Measurements from ENCODE around the gene FAR2. TPM values are rescaled to one million over a fixed set of nuclear protein-coding genes. Genes with fewer than 3 reads are reported as not detected.

Gene FAR2
- total and polyA plus RNA-seq, 2 of the 13 experiments (the other 11 are each of a cell fraction or from before 2014, with no cell fraction given) = not detected

DNA sequence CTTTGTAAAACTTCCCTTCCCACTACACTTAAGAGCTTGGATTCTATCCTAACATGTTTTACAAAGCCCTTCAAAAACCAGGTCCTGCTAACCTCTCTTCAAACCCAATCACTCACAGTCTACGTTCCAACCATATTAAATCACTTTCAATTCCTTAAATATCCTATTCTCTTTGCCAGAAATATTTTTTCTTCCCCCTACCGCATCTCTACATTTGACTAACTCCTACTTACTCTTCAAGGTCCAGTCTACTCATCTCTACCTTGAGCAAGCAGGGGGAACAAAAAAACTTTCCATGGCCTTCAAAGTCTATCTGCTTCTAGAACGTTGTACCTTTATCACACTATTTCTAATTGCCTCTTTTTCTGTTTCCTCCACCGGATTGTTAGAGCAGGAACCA, 225.8 kb downstream of the FAR2 start:
- no peak overlapping the region for H3K4me2 ChIP-seq (ENCODE audit: low read depth, low read length)
- TF ChIP-seq ZNF30 (CRISPR knock-in tag; IDR thresholded peaks at IDR 0.05) (no peak), ZNF598 (CRISPR knock-in tag; IDR thresholded peaks at IDR 0.05; ENCODE audit: borderline replicate concordance) (no peak), NFIC (IDR thresholded peaks at IDR 0.05; ENCODE audit: low read length) (no peak), FOXK1 (CRISPR knock-in tag; IDR thresholded peaks at IDR 0.05; ENCODE audit: borderline replicate concordance, low read depth) (no peak), ZNF225 (CRISPR knock-in tag; IDR thresholded peaks at IDR 0.05) (no peak), CHD2 (IDR thresholded peaks at IDR 0.05; ENCODE audit: low read depth, low read length) (no peak), SALL2 (CRISPR knock-in tag; IDR thresholded peaks at IDR 0.05) (no peak), ZFP62 (CRISPR knock-in tag; IDR thresholded peaks at IDR 0.05) (no peak), ETV5 (CRISPR knock-in tag; IDR thresholded peaks at IDR 0.05; ENCODE audit: borderline replicate concordance) (no peak), CEBPG (CRISPR knock-in tag; IDR thresholded peaks at IDR 0.05) (no peak), ZNF558 (CRISPR knock-in tag; IDR thresholded peaks at IDR 0.05; ENCODE audit: borderline replicate concordance) (no peak), NRL (CRISPR knock-in tag; IDR thresholded peaks at IDR 0.05; ENCODE audit: borderline replicate concordance) (no peak), KMT2B (CRISPR knock-in tag; IDR thresholded peaks at IDR 0.05) (no peak), HOXA9 (CRISPR knock-in tag; IDR thresholded peaks at IDR 0.05; ENCODE audit: borderline replicate concordance) (no peak), KDM4B (CRISPR knock-in tag; IDR thresholded peaks at IDR 0.05) (no peak), FOXM1 (CRISPR knock-in tag; IDR thresholded peaks at IDR 0.05) (no peak)
- TF ChIP-seq, protein P1, sequence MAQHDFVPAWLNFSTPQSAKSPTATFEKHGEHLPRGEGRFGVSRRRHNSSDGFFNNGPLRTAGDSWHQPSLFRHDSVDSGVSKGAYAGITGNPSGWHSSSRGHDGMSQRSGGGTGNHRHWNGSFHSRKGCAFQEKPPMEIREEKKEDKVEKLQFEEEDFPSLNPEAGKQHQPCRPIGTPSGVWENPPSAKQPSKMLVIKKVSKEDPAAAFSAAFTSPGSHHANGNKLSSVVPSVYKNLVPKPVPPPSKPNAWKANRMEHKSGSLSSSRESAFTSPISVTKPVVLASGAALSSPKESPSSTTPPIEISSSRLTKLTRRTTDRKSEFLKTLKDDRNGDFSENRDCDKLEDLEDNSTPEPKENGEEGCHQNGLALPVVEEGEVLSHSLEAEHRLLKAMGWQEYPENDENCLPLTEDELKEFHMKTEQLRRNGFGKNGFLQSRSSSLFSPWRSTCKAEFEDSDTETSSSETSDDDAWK (CRISPR knock-in tag; IDR thresholded peaks at IDR 0.05) = no peak
- TF ChIP-seq, protein P2, sequence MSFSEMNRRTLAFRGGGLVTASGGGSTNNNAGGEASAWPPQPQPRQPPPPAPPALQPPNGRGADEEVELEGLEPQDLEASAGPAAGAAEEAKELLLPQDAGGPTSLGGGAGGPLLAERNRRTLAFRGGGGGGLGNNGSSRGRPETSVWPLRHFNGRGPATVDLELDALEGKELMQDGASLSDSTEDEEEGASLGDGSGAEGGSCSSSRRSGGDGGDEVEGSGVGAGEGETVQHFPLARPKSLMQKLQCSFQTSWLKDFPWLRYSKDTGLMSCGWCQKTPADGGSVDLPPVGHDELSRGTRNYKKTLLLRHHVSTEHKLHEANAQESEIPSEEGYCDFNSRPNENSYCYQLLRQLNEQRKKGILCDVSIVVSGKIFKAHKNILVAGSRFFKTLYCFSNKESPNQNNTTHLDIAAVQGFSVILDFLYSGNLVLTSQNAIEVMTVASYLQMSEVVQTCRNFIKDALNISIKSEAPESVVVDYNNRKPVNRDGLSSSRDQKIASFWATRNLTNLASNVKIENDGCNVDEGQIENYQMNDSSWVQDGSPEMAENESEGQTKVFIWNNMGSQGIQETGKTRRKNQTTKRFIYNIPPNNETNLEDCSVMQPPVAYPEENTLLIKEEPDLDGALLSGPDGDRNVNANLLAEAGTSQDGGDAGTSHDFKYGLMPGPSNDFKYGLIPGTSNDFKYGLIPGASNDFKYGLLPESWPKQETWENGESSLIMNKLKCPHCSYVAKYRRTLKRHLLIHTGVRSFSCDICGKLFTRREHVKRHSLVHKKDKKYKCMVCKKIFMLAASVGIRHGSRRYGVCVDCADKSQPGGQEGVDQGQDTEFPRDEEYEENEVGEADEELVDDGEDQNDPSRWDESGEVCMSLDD (CRISPR knock-in tag; IDR thresholded peaks at IDR 0.05; ENCODE audit: borderline replicate concordance) = no peak
- TF ChIP-seq, protein P3, sequence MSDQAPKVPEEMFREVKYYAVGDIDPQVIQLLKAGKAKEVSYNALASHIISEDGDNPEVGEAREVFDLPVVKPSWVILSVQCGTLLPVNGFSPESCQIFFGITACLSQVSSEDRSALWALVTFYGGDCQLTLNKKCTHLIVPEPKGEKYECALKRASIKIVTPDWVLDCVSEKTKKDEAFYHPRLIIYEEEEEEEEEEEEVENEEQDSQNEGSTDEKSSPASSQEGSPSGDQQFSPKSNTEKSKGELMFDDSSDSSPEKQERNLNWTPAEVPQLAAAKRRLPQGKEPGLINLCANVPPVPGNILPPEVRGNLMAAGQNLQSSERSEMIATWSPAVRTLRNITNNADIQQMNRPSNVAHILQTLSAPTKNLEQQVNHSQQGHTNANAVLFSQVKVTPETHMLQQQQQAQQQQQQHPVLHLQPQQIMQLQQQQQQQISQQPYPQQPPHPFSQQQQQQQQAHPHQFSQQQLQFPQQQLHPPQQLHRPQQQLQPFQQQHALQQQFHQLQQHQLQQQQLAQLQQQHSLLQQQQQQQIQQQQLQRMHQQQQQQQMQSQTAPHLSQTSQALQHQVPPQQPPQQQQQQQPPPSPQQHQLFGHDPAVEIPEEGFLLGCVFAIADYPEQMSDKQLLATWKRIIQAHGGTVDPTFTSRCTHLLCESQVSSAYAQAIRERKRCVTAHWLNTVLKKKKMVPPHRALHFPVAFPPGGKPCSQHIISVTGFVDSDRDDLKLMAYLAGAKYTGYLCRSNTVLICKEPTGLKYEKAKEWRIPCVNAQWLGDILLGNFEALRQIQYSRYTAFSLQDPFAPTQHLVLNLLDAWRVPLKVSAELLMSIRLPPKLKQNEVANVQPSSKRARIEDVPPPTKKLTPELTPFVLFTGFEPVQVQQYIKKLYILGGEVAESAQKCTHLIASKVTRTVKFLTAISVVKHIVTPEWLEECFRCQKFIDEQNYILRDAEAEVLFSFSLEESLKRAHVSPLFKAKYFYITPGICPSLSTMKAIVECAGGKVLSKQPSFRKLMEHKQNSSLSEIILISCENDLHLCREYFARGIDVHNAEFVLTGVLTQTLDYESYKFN (CRISPR knock-in tag; conservative IDR thresholded peaks at IDR 0.05) = no peak
- no peaks in the 10 kb centered on the region for H3K27me3 ChIP-seq (ENCODE audit: control insufficient read depth in 1 of 2, insufficient read depth in 2 of 2, low read length in 2 of 2)
- FAIRE-seq = no peak
- no peak overlapping the region for H3K9ac ChIP-seq (ENCODE audit: insufficient read depth, low read depth, low read length)
- ChIA-PET CTCF (ENCODE audit: low intra/inter-chr PET ratio, low total read pairs) (no interaction called here), POLR2A (no interaction called here)
- no peaks in the 10 kb centered on the region for H3K9me3 ChIP-seq (ENCODE audit: low read length)
- H2AFZ ChIP-seq (ENCODE audit: low read length) = no peak overlapping the region
- no peak overlapping the region for H3K4me3 ChIP-seq (replicated peaks in 1 of 3; ENCODE audit: insufficient read depth in 1 of 3, low read depth in 2 of 3, low read length in 3 of 3)
- intact Hi-C loops (cut with micrococcal nuclease; ENCODE audit: unreplicated experiment) = no loop called here
- peaks cover 14% of the 10 kb centered on the region for H3K4me1 ChIP-seq (ENCODE audit: insufficient read depth, low read length)
- peaks cover 0 to 16% of the 10 kb centered on the region in 2 experiments; a peak in 2 of 5 replicates for H3K36me3 ChIP-seq (replicated peaks in 1 of 2; ENCODE audit: control insufficient read depth in 1 of 2, insufficient read depth in 2 of 2, low read length in 2 of 2)
- in situ Hi-C loops (cut with HindIII; ENCODE audit: extremely low pct_ligation_motif_present, low pct_unique_long_range_greater_than_20kb) = no loop called here
- ATAC-seq = no peak
- H4K20me1 ChIP-seq (ENCODE audit: insufficient read depth, low read length) = no peaks in the 10 kb centered on the region
- H3K27ac ChIP-seq (ENCODE audit: extremely low read length, insufficient read depth, low read length) = no peak overlapping the region
- WGBS (ENCODE audit: low lambda C conversion rate) = 95% methylated on average over 4 of the region's 4 CpGs
- no TSS peak for BruUV-seq (replicated peaks)
- peaks cover 69% of the 10 kb centered on the region for H3K79me2 ChIP-seq (ENCODE audit: insufficient read depth, low read length)
- no peak for DNase-seq (ENCODE audit: low spot score)
